IPS-NIHi7 (cell line): Measurements from ENCODE around the gene SH3BP4.

Source experiments
- DNase-seq: peaks from one replicate; pipeline ENCODE4 v3.0.0; 2012; ENCODE audit warnings: mixed read lengths; ENCODE audit errors: extremely low spot score

Gene SH3BP4

GRCh38 chr2:234966340-234966739, 14.5 kb downstream of the SH3BP4 start:
- DNase-seq, result no peak

DNA sequence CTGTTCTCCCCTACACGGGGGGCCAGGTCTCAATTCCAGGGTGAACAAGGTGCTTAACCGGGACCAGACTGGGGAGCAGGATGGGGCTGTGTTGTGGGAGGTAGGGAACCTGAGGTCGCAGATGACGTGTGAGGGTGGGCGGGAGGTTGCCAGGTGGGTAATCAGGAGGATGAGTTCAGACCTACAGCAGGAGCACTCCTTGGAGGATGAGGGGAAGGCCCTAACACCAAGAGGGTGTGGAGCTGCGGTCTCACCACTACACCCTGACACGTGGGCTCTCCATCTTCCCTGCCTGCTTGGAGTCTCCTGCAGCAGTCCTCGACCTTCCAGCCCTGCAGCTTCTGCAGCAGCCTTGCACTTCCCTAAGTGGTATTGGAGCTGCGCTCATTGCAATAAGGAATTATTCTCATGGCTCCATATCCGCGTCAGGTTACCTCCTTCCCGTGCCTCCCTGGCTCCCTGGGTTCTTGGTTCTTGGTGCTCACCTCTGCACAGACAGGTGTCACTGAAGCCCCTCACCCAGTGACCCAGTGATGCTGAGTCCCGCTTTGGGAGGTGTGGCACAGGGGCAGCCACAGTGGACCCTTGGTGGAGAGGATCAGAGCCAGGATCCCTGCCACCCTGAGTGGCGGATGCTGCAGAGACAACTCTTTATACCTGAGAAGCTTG, 15.5 kb downstream of the SH3BP4 start:
- no peak for DNase-seq

DNA sequence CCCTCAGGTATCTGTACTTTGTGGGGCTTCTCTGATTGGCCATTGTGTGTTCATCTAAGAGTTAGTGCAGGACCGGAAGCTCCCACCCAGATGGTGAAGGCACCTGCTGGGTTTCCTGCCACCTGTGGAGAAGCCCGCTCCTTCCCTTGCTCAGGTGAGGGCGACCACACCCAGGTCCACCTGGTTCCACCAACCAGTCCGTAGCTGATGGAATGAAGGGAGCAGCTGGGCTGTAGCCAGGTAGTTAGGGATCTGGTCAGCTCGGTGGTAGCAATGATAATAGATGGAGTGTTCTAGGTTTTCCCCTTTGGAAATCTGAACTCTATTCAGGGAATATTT, 16.0 kb downstream of the SH3BP4 start:
- no peak for DNase-seq

- peak; percentile 44 for DNase-seq
Measured at GRCh38 chr2:234968631-234969305, 17.0 kb downstream of the SH3BP4 start.

GRCh38 chr2:234969306-234970098, 17.7 kb downstream of the SH3BP4 start:
- DNase-seq, result no peak

DNA sequence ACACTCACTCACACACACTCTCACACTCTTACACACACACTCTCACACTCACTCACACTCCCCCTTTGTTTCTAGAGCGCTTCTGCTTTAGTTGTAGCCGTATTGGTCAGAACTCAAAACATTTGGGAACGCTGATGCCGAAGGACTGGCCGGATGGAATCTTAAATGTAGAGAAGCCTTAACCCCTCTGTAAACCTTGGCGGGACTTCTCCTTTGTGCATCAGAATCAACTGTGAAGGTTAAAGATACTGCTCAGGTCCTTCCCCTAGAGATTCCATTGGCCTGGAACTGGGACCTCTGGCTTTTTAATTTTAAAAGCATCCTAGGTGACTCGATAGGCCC, 18.3 kb downstream of the SH3BP4 start:
- no peak for DNase-seq

DNA sequence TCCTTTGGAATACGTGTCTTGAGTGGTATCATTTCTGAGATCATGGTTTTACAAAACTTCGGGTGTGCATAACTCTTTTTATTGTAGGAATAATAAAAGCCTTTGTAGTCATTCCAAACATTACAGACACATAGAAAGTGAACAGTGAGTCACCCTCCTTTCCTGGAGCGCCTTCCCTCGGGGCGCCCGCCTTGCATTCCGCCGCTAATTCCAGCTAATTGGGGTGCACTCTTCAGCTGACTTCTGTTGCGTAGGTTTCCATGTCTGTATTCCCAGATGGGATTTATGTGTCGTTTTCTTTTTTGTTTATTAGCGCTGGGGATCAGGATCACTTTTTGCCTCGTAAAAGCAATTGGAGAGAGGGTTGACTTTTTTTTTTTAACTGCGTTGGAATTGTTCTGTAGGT, 18.7 kb downstream of the SH3BP4 start:
- DNase-seq, result no peak

DNA sequence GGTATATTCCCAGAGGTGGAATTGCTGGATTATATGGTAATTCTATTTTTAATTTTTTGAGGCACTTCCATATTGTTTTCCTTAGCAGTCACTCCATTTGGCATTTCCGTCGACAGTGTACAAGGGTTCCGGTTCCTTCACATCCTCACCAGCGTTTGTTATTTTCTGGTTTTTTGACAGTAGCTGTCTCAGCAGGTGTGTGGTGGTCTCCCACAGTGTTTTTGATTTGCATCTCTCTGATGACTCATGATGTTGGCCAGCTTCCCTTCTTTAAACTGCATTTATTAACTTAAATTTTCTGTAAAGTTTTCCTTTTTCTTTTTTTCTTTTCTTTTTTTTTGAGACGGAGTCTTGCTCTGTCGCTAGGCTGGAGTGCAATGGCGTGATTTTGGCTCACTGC, 19.7 kb downstream of the SH3BP4 start:
- no peak for DNase-seq

DNA sequence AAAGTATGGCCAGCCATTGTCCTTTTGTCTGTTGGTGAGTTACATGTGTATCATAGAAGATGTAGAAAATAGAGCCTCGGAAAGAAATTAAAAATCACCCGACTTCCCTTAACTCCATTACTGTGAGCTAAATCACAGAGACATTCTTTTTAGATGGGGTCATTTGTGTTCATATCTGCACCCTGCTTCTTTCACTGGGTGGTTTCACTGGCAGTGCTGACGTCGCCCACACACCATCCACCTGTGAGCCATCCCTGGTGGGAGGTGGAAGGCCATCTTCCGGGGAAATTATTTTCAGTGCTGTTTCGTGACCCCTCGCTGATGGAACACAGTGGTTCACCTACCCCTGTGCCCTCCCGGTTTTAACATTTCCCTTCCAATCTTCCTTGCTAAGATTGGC, 21.2 kb downstream of the SH3BP4 start:
- DNase-seq, result no peak

DNA sequence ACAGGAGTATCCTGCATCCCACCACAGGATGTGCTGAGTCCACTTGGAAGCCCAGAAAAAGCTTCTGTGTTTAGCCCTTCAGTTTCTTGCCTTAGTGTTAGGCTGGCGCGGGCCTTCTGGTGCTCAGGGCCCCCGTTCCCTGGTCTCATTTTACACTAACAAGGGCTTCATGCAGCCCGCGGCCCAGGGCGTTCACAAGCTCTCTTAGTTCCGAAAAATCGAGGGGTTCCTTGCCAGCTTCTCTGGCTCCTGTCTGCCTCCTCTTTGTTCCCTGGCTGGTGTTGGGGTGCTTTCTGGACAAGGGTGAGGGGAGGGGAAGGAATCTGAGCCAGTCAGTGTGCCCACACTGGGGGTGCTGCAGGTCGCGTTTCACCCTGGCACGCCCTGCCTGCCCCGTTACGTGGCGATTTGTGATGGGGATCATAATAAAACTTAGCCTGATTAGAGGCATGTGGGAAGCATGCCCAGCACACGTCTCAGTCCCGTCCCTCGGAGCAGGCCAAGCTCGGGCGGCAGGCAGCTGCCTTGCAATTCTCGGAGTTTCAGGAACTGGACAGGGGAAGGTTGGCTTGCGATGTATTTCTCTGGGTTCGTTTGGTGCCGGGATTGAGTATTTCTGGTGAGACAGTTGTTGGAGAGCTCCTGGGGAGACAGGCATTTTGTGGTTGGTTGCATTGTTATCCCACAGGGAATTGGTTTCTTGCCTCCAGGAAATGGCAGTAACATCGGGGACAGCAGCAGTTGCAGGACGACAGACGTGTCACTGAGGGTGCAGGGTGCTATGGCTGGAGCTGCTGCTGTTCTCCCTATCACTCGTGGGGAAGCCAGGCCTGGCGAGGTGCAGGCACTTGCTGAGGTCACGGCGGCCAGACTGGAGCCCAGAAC, 22.9 kb downstream of the SH3BP4 start:
- DNase-seq, result no peak

DNA sequence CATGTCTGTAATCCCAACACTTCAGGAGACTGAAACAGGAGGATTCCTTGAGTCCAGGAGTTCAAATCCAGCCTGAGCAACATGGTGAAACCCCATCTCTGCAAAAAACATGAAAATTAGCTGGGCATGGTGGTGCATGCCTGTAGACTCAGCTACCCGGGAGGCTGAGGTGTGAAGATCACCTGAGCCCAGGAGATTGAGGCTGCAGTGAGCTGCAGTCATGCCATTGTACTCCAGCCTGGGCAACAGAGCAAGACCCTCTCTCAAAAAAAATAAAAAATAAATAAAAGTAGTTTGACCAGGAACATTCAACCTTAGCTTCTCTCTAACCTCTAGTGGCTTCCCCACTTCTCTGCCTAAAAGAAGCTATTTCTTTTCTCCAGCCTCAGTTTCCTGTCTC, 23.8 kb downstream of the SH3BP4 start:
- DNase-seq, result no peak

DNA sequence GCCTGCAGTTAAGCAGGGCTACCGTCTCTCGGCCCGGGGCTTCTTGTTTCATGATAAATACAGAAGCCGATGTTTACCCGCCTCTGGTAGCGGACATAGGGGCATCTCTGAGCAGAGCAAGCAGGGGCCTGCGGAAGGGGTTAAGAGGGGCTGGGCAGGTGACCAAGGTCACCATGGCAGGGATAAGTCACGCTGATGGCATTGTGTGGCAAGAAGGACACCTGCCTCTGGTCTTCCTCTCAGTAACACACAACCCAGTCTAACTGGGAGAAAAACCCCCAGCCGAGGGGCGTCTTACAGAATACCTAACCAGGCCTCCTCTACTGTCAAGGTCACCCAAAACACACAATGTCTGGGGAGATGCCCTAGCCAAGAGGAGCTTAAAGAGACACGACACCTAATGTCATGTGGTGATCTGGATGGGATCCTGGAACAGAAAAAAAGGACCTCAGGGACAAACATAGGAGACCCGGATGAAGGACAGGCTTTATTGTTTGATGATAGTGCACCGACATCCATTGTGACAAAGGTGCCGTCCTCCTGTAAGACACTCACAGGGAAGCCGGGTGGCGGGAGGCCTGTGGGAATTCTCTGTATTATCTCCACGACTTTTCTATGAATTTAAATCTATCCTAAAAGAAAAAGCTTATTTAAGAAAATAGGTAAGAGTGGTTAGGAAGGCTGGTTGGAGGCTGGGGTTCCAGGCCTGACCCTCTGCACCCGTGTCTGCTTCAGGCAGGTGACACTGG, 24.8 kb downstream of the SH3BP4 start:
- no peak for DNase-seq

DNA sequence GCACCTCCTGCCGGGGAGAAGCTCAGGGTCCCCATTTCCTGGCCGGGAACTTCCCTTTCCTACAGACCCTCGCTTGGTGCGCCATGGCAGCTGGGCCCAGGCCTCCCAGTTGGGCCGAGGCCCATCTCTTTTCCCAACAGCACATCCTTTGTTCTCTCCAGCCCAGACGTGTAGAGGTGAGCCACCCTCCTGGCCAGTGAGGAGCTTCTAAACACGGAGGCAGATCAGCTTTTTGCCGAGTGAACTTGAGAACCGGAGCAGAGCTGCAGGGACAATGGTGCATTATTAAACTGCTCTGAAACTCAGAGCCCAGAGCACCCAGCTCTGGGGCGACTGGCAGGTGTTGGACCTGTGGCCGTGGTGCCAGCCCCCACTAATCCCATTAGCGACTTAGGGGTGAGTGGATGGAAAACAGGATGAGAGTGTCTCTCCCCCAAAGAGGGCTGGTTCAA, 25.4 kb downstream of the SH3BP4 start:
- DNase-seq, result no peak

DNA sequence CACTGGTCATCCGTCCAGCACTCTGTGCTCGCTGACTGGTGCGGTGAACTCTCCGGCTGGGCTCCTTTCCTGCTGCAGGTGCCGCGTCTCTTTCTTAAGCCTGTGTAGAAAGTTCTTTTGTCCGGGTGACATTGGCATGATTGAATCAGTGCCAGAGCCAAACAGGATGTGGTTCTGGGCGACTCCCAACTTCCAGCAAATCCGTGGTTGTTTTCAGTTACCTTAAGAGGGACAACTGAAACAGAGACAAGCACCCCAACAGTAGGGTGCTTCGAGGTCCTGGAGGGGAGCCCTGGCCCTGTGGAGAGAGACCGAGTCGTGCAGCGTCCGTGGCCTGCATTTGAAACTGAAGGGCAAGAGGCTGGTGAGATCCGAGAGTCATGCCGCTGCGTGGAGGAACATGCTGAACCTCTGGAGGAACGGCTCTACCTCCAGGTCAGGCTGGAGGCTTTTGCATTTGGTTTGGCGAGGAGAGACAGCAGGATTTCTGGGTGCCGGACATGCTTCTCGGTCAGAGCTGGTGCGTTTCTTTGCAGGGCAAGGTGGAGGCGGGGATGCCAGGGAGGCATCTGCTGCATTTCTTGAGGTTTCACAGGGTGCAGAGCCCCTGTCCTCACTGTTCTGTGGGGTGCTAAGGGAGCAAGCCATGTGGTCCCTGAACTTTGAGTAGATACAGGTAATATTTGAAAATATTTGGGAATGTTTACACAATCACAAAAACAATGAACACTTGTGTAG, 26.8 kb downstream of the SH3BP4 start:
- no peak for DNase-seq

GRCh38 chr2:234979204-234980167, 27.7 kb downstream of the SH3BP4 start:
- no peak for DNase-seq

DNA sequence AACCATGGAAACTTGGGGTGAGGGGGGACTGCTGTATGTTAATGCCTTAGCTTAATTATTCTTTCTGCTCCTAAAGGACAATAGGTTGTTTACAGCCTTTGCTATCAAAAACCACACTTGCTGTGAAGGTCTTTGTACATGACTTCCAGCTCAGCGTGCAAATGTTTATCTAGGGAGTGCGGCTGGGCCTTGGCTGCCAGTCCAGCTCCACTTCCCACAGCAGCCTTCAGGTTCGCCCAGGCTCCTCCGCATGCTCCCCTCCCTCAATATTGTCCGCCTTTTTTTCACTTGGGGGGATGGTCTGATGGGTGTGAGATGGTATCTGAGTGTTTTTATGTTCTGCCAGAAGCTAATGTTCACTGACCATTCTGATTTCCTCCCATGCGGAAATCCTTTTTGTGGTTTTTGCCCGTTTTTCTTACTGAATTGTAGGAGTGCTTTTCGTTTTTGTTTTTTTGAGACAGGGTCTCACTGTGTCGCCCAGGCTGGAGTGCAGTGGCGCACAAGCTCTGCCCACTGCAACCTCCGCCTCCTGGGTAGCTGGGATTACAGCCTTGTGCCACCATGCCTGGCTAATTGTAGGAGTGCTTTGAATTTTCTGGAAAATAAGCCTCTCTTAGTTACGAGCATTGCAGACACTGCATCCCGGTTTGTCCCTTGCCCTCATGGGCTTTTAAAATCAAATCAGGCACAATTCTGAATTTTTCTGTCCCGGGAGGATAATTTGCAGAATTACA, 28.8 kb downstream of the SH3BP4 start:
- no peak for DNase-seq

- peak; percentile 67 for DNase-seq
Measured at GRCh38 chr2:234981197-234982095, 29.6 kb downstream of the SH3BP4 start.
